GM21515 (cell line): Measurements from ENCODE around the gene OASL.

Experiments
- ATAC-seq: cut with Tn5 transposase; IDR thresholded peaks from one replicate; pipeline ENCODE4 v1.9.1; 2021; ENCODE audit not compliant: unreplicated experiment

The OASL gene

DNA sequence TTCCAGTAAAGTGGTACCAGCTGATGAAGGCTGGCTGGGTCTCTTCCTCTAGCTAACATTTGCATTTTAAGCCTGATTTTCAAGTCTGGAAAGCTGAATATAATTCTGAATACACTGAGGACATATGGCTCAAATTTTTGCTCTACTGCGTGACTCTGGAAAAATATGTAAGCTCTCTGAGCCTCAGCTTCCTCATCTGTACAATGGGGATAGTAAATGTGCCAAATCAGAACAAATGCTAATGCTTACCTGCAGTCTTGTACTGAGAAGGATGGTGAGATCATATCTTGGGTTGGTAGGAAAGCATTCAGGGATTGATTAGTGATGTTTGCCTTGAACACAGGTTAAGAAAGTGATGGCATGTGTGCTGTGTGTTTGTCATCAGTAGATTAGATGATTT lies 46.1 kb downstream of the OASL start:
- no peak for ATAC-seq

GRCh38 chr12:120991965-120992364 lies 47.1 kb downstream of the OASL start:
- ATAC-seq = no peak

DNA sequence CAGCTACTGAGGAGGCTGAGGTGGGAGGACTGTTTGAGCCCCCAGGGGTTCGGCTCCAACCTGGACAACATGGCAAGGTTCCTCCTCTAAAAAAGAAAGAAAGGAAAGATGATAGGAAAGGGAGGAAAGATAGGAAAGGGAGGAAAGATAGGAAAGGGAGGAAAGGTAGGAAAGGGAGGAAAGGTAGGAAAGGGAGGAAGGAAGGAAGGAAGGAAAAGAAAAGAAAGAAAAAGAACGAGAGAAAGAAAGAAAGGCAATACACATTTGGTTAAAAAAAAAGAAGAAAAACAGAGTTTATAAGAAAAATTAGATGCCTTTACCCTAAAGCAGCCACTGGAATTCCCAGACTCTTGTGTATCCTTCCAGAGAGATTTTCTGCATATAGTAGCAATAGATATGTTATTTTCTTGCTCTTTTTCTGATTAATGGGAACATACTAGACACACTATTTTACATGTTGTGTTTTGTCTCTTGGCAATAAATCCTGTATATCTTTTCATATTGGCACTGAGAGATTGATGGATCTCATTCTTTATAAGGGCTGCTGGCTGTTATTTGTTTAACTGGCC lies 48.5 kb downstream of the OASL start:
- ATAC-seq = no peak

- no peak for ATAC-seq
Observed at GRCh38 chr12:120989687-120990086, 49.4 kb downstream of the OASL start.

DNA sequence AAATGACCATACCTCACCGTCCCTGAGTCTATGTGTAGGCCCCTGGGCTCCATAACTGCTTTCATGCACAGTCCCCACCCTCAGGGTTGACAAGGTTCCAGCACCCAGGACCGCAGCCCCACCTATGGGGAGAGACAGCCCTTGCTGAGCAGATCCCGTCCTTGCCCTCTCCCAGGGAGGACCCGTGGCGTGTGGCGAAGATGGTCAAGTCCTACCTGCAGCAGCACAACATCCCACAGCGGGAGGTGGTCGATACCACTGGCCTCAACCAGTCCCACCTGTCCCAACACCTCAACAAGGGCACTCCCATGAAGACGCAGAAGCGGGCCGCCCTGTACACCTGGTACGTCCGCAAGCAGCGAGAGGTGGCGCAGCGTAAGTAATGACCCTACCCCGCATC lies 50.4 kb downstream of the OASL start:
- no peak for ATAC-seq

GRCh38 chr12:120988234-120988633 lies 50.8 kb downstream of the OASL start:
- ATAC-seq = no peak

DNA sequence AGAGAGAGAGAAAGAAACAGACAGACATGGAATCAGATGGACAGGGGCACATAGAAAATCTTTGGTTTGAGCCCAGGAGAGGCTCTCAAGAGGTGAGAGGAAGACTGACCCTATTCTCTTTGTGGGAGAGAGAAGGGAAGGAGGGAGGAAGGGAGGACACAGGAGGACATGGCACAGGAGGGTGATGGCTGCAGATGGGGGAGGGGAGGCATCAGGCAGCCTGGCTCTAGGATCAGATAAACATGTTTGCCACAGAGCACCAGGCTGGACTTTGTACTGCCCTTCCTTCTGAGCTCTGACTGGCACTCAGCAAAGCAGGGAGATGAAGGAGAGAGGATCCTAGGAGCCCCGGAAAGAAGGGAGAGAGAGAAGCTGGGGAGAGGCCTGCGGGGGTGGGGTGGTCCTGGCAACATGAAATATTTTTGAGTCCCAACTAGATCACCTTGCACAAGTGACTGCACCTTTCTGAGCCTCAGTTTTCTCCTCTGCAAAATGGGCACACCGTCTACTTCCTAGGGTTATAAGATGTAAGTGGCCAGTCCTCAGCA lies 54.6 kb downstream of the OASL start:
- no peak for ATAC-seq

- no peak for ATAC-seq
Observed at GRCh38 chr12:120983759-120984158, 55.3 kb downstream of the OASL start.

DNA sequence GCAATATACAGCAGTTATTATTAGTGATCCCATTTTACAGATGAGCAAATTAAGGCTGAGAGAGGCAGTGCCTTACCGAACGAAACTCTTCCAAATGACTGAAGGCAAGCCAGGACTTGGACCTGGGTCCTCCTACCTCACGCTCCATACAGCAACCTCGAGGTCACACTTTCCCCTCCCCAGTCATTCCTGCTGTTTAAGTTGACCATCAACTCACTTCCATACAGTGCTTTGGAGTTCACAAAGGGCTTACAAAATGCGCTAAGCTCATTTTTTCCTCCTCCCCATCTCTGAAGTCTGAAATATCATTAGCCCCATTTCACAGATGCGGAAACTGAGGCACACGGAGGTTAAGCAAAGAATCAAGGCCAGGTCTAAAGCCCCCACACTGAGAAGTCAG lies 56.4 kb downstream of the OASL start:
- no peak for ATAC-seq

- no peak for ATAC-seq
Observed at GRCh38 chr12:120981407-120981941, 57.6 kb downstream of the OASL start.

GRCh38 chr12:120980800-120981368 lies 58.2 kb downstream of the OASL start:
- no peak for ATAC-seq

- no peak for ATAC-seq
Observed at GRCh38 chr12:120979862-120980696, 59.0 kb downstream of the OASL start.

GRCh38 chr12:120979220-120979861 lies 59.7 kb downstream of the OASL start:
- ATAC-seq = no peak

DNA sequence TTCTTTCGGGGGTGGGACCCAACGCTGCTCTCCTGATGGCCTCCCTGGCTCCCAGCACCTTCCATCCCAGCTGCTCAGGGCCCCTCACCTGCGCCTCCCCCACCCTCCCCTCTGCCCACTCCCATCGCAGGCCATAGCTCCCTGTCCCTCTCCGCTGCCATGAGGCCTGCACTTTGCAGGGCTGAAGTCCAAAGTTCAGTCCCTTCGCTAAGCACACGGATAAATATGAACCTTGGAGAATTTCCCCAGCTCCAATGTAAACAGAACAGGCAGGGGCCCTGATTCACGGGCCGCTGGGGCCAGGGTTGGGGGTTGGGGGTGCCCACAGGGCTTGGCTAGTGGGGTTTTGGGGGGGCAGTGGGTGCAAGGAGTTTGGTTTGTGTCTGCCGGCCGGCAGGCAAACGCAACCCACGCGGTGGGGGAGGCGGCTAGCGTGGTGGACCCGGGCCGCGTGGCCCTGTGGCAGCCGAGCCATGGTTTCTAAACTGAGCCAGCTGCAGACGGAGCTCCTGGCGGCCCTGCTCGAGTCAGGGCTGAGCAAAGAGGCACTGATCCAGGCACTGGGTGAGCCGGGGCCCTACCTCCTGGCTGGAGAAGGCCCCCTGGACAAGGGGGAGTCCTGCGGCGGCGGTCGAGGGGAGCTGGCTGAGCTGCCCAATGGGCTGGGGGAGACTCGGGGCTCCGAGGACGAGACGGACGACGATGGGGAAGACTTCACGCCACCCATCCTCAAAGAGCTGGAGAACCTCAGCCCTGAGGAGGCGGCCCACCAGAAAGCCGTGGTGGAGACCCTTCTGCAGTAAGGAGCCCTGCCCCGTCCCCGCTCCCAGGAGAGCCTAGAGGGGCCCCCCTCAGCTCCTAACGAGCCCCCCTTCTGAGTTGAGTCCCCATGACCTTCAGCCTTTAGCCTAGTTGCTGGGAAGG lies 60.5 kb downstream of the OASL start, which contains the start of gene HNF1A:
Gene HNF1A (plus strand): TSS at position 248 of the 924 bp plus-strand sequence. CDS start 226 bp downstream, at position 474.
- ATAC-seq = no peak

- ATAC-seq = no peak
Observed at GRCh38 chr12:120977531-120978295, 61.3 kb downstream of the OASL start.

DNA sequence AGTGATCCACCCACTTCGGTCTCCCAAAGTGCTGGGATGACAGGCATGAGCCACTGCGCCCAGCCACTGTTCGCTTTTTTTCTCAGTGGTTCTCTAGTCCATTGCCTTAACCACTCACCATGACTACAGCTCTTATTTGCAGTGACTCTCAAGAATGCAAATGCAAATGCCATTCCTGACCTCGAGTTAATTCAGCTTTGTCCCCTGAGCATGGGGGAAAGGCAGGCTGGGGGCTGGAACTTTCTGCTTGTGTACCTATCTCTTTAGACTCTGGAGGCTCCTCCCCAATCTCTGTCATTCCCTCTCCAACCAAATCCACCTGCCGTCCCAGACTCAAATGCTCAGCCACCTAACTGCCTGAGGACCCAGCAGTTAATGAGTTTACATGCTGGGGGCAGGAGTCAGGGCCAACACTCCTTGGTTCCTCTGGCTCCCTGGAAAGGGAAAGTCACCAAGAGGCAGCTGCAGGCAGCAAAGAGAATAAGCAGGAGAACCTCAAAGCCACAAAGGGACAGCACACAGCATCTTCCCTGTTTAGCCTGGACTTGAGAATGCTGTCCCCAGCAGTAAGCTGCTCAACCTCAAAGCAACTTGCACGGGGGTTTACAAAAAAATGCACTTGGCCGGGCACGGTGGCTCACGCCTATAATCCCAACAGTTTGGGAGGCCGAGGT lies 66.0 kb downstream of the OASL start:
- no peak for ATAC-seq

GRCh38 chr12:120971299-120972180 lies 67.5 kb downstream of the OASL start:
- no peak for ATAC-seq

DNA sequence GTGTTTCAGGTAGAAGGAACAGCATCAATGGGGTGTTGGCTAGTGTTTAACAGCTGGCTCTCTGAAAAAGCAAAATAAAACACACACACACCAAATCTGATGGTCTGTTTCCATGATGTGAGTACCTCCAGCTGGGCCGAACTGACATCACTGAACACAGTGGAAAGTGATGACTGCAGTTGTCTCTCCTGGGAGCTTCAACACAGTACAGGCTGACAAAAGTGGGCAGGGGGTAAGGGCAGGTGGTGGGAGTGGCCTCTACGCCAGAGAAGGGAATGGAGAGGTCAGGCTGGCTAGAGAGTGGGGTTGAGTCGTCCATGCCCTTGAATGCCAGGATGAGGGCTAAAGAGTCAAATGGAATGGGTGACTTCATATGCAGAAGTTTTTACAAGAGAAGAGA lies 68.7 kb downstream of the OASL start:
- ATAC-seq = no peak
